Upper lobe of right lung (tissue), 1 donor: ENCODE results near the gene KDM2A. TPM values are rescaled to one million over a fixed set of nuclear protein-coding genes. Genes with fewer than 3 reads are reported as not detected.

ENCODE experiments used
- ATAC-seq: fragments of 200-7000 bp; cut with Tn5 transposase; one replicate; pipeline ENCODE4 v1.9.1; 2020; ENCODE audit warnings: mild to moderate bottlenecking, moderate library complexity
- DNase-seq: peaks from one replicate; pipeline ENCODE4 v3.0.0-alpha.2; 2020
- H3K27ac ChIP-seq: fragments of 200-600 bp; one replicate; pipeline ENCODE4 v1.8.0; 2022
- H3K27me3 ChIP-seq: fragments of 200-600 bp; one replicate; pipeline ENCODE4 v1.8.0; 2022; ENCODE audit warnings: mild to moderate bottlenecking
- H3K36me3 ChIP-seq: fragments of 200-600 bp; one replicate; pipeline ENCODE4 v1.8.0; 2022
- H3K4me1 ChIP-seq: fragments of 200-600 bp; one replicate; pipeline ENCODE4 v1.8.0; 2022
- H3K4me3 ChIP-seq: fragments of 200-600 bp; one replicate; pipeline ENCODE4 v1.8.0; 2022; ENCODE audit warnings: mild to moderate bottlenecking
- H3K9me3 ChIP-seq: fragments of 200-600 bp; one replicate; pipeline ENCODE4 v1.8.0; 2022
- CTCF ChIP-seq: fragments of 200-600 bp; IDR thresholded peaks from one replicate; pipeline ENCODE4 v1.8.0; 2022; ENCODE audit warnings: antibody characterized with exemption
- intact Hi-C: fragments of 100-400 bp; cut with DNase I; formaldehyde crosslinking; loops from one replicate; pipeline ENCODE4 v1.11.0; 2022
- total RNA-seq: library from RNA; stranded (reverse); fragmentation: NEBNext Ultra II Directional; extraction: Animal tissue kit (Norgen Biotek cat#: 25700); gene quantifications from one replicate; pipeline ENCODE4 v1.2.1, GENCODE V29; 2021
- donor health status: DM: no; HTN: yes; CAD: no; lungs with severe emphysema.

The KDM2A gene
- total RNA-seq, 1 donor from 2014 or later, result 79.5 TPM

DNA sequence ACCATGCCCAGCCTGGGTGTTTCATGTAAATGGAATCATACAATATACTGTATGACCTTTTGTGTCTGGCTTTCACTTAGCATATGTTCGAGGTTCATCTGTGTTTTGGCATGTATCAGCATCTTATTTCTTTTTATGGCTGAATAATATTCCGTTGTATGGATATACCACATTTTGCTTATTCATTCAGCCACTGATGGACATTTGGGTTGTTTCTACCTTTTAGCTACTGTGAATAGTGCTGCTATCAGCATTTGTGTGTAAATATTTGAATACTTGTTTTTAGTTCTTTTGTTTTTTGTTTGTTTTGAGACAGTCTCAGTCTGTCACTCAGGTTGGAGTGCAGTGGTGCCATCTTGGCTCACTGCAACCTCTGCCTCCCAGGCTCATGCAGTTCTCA is 35.7 kb downstream of the KDM2A start:
- TF ChIP-seq CTCF, result no peak
- Histone ChIP-seq H3K9me3 (no peaks in the 10 kb centered on the region), H3K27me3 (no peaks in the 10 kb centered on the region), H3K36me3 (peaks cover 34% of the 10 kb centered on the region), H3K27ac (no peak overlapping the region), H3K4me1 (peaks cover 7% of the 10 kb centered on the region), H3K4me3 (no peak overlapping the region)
- intact Hi-C loops, result no loop called here
- ATAC-seq (no peak), DNase-seq (no peak)

DNA sequence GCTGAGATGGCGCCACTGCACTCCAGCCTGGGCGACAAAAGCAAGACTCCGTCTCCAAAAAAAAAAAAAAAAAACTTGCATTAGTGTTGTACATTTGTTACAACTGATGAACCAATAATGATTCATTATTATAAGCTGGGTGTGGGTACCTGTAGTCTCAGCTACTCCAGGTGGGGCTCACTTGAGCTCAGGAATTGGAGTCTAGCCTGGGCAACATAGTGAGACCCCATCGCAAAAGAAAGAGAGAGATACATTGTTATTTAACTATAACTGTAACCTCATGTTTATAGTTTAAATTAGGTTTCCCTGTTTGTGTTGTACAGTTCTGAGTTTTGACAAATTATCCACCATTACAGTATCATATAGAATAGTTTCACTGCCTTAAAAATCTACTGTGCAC is 38.6 kb downstream of the KDM2A start:
- Histone ChIP-seq H3K4me1 (peaks cover 7% of the 10 kb centered on the region), H3K27ac (no peak overlapping the region), H3K4me3 (no peak overlapping the region), H3K27me3 (no peaks in the 10 kb centered on the region), H3K9me3 (no peaks in the 10 kb centered on the region), H3K36me3 (peaks cover 9% of the 10 kb centered on the region)
- DNase-seq (no peak), ATAC-seq (no peak)
- no peak for TF ChIP-seq CTCF
- intact Hi-C loops, result no loop called here

DNA sequence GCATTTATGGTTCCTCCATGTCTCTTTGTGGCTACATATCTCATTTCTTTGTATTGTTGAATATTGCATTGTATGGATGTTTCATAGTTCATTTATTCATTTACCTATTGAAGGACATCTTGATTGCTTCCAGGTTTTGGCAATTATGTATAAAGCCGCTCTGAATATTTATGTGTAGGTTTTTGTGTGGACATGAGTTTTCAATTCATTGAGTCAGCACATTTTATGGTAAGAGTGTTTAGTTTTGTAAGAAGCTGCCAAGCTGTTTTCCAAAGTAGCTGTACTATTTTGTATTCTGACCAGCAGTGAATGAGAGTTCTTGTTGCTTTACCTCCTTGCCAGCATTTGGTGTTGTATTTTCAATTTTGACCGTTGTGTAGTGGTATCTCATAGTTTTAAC is 39.2 kb downstream of the KDM2A start:
- ATAC-seq (no peak), DNase-seq (no peak)
- intact Hi-C loops, result no loop called here
- Histone ChIP-seq H3K27ac (no peak overlapping the region), H3K4me1 (peaks cover 7% of the 10 kb centered on the region), H3K36me3 (peaks cover 5% of the 10 kb centered on the region), H3K4me3 (no peak overlapping the region), H3K9me3 (no peaks in the 10 kb centered on the region), H3K27me3 (no peaks in the 10 kb centered on the region)
- TF ChIP-seq CTCF, result no peak

DNA sequence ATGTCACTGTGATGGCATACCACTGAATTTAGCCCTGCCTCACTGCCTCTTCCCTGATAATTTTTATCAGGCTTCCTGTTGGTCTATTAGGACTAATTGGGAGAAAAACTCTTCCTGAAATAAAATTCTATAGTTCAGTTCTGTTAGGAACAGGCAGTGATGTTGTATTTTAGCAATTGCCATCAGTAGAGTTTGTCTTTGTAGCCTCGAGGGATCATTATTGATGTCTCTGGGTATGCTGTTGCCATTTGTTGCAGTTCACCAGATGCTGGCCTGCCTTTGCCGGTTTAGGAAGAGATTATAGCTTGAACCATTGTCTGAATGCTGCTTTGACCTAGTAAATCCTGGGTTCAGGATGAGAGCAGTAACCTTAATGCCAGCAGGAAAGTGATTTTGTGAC is 41.0 kb downstream of the KDM2A start:
- Histone ChIP-seq H3K36me3 (no peaks in the 10 kb centered on the region), H3K9me3 (no peaks in the 10 kb centered on the region), H3K4me1 (peaks cover 7% of the 10 kb centered on the region), H3K27me3 (no peaks in the 10 kb centered on the region), H3K27ac (no peak overlapping the region), H3K4me3 (no peak overlapping the region)
- DNase-seq, result no peak
- TF ChIP-seq CTCF, result no peak
- no peak for ATAC-seq
- intact Hi-C loops, result no loop called here

- H3K4me1 ChIP-seq, result peaks cover 11% of the 10 kb centered on the region
- no peaks in the 10 kb centered on the region for H3K27me3 ChIP-seq
- no peaks in the 10 kb centered on the region for H3K36me3 ChIP-seq
- H3K27ac ChIP-seq, result no peak overlapping the region
- H3K9me3 ChIP-seq, result no peaks in the 10 kb centered on the region
- ATAC-seq, result no peak
- DNase-seq, result no peak
- no peak for TF ChIP-seq CTCF
- no peak overlapping the region for H3K4me3 ChIP-seq
- intact Hi-C loops, result no loop called here
Observed at GRCh38 chr11:67160872-67161783, 42.1 kb downstream of the KDM2A start.
